GM12892 (cell line): ENCODE results near the gene SLIT3.

Experiments used
- DNase-seq: peaks from one replicate; pipeline ENCODE4 v3.0.0; 2011; ENCODE audit not compliant: insufficient read length
- FAIRE-seq: peaks from 2 replicates; lab custom pipeline; 2011; peaks lifted over from hg19 to GRCh38; lab: Jason Lieb, UNC
- POLR2A ChIP-seq: IDR thresholded peaks from 2 replicates; pipeline ENCODE4 v1.6.1; 2011; ENCODE audit warnings: low read depth, low read length, control low read depth
- POLR2AphosphoS5 ChIP-seq: IDR thresholded peaks from 2 replicates; pipeline ENCODE4 v1.6.1; 2011; ENCODE audit warnings: low read depth, low read length, control low read depth
- TAF1 ChIP-seq: IDR thresholded peaks from 2 replicates; pipeline ENCODE4 v1.6.1; 2011; ENCODE audit warnings: low read depth, mild to moderate bottlenecking, control low read depth, low read length, borderline replicate concordance

Gene SLIT3

DNA sequence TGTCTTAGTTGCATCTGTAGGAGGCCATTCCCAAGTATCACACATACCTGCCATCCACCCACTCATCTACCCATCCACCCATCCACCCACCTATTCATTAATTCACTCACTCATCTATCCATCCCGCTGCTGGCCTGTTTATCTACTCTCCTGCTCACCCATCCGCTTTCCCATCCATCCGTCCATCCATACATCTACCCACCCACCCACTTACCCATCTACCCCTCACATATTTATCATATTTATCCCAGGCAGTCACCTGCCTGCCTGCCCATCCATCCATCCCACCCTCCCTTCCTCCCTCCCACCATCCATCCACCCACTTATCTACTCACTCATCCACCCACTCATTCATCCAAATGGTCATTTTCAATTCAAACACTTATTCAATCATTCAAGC, 577.9 kb downstream of the SLIT3 start:
- TF ChIP-seq TAF1 (no peak), POLR2AphosphoS5 (no peak), POLR2A (no peak)
- FAIRE-seq: no peak

DNA sequence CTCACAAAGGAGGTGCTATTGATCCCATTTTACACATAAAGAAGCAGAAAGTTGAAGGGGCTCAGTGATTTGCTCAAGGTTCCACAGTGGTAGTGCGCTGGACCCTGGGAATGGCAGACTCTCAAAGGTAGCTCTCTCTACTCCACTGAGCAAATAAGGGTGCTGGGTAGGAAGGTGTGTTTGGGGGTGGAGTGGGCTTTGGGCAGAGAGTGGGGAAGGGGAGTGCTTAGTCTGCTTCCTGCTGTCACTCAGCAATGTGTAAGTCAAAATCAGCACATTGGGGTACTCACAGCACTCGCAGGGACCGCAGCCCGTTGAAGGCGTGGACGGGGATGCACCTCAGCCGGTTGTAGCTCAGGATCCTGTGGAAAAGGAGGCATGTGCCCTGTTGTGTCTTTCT, 579.0 kb downstream of the SLIT3 start:
- DNase-seq: no peak
- FAIRE-seq: no peak
- TF ChIP-seq POLR2AphosphoS5 (no peak), TAF1 (no peak)

More for the DNA sequence above, 577.9 kb downstream of the SLIT3 start:
- no peak for DNase-seq

- no peak for FAIRE-seq
- DNase-seq: no peak
- TF ChIP-seq POLR2AphosphoS5 (no peak), POLR2A (no peak), TAF1 (no peak)
These were observed 579.8 kb downstream of the SLIT3 start for GRCh38 chr5:168721002-168721753.

- TF ChIP-seq POLR2AphosphoS5 (no peak), TAF1 (no peak), POLR2A (no peak)
- FAIRE-seq (no peak), DNase-seq (no peak)
These were observed 580.4 kb downstream of the SLIT3 start for GRCh38 chr5:168720575-168720974.

DNA sequence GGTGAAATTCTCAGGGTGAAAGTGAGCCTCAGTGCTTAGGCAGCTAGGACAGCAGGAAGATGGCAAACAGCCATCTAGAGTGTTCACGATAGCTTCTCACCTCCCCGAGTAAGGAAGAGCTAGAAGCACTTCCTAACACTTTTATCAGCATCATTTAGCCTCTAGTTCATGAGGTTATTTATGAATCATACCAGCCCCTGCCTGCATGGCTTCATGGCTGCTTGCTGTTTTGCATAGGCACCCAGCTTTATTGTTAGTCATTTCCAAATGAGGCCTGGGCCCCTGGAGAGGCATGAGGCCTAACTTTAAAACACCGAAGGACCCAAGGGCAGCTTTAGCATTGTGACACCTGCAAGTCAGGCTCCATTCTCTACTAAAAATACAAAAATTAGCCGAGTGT, 586.9 kb downstream of the SLIT3 start:
- DNase-seq (no peak), FAIRE-seq (peak; percentile 17)
- TF ChIP-seq TAF1 (no peak), POLR2AphosphoS5 (no peak), POLR2A (no peak)

GRCh38 chr5:168713051-168713450, 587.9 kb downstream of the SLIT3 start:
- FAIRE-seq: no peak
- TF ChIP-seq POLR2AphosphoS5: no peak
- no peak for TF ChIP-seq POLR2A
- no peak for TF ChIP-seq TAF1

GRCh38 chr5:168712280-168712924, 588.5 kb downstream of the SLIT3 start:
- DNase-seq (no peak), FAIRE-seq (no peak)
- TF ChIP-seq POLR2A (no peak), TAF1 (no peak), POLR2AphosphoS5 (no peak)

More at GRCh38 chr5:168713051-168713450, 587.9 kb downstream of the SLIT3 start:
- no peak for DNase-seq

- DNase-seq (no peak), FAIRE-seq (no peak)
- no peak for TF ChIP-seq POLR2AphosphoS5
- no peak for TF ChIP-seq TAF1
- no peak for TF ChIP-seq POLR2A
These were observed 590.2 kb downstream of the SLIT3 start for GRCh38 chr5:168710706-168711105.

- no peak for FAIRE-seq
- TF ChIP-seq POLR2AphosphoS5: no peak
- no peak for TF ChIP-seq POLR2A
- no peak for TF ChIP-seq TAF1
- no peak for DNase-seq
These were observed 592.9 kb downstream of the SLIT3 start for GRCh38 chr5:168707716-168708695.

- DNase-seq (no peak), FAIRE-seq (no peak)
- TF ChIP-seq POLR2A: no peak
- TF ChIP-seq TAF1: no peak
- TF ChIP-seq POLR2AphosphoS5: no peak
These were observed 594.3 kb downstream of the SLIT3 start for GRCh38 chr5:168706655-168707069.

DNA sequence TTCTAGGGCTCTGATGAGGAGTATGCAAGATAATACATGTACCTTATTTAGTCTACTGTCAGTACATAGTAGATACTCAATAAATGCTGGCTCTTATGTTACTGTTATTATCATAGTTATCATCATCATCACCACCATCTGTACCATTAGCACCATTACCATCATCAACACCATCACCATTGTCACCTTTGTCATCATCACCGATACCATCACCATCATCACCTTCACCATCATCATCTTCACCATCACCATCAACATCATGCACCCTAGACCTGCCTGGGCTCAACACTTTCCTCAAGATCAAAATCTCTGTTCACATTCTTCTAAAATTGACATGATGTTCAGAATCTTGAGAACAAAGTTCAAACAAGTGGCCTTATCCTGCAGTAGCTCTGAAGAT, 595.6 kb downstream of the SLIT3 start:
- TF ChIP-seq POLR2A: no peak
- no peak for TF ChIP-seq TAF1
- no peak for TF ChIP-seq POLR2AphosphoS5
- DNase-seq: no peak
- no peak for FAIRE-seq
